Subcutaneous adipose tissue (tissue), 4 donors: ENCODE measurements around the gene EDA2R. TPM values are rescaled to one million over a fixed set of nuclear protein-coding genes. Genes with fewer than 3 reads are reported as not detected.

Experiments used
- small RNA-seq: library from RNA; depleted of rRNA; stranded (forward); fragments of <200 nt; gene quantifications from one replicate; pipeline ENCODE3, GENCODE V24; 2016
- total RNA-seq, 4 donors: library from RNA; depleted of rRNA; stranded (reverse); fragments of >200 nt; gene quantifications; one replicate each; pipeline ENCODE4 v1.1.0, GENCODE V29; 2016
- TF ChIP-seq, protein P1 (sequence below): fragments of 450-650 bp; IDR thresholded peaks from one replicate; pipeline ENCODE4 v1.5.1; 2016; ENCODE audit warnings: low read depth, mild to moderate bottlenecking, control low read depth, antibody characterized with exemption, moderate library complexity

The EDA2R gene
- total RNA-seq, 4 donors from 2014 or later = 1.1 to 2.5 (median 1.3) TPM

GRCh38 chrX:66553973-66554372, 84.9 kb downstream of the EDA2R start:
- TF ChIP-seq, protein P1, sequence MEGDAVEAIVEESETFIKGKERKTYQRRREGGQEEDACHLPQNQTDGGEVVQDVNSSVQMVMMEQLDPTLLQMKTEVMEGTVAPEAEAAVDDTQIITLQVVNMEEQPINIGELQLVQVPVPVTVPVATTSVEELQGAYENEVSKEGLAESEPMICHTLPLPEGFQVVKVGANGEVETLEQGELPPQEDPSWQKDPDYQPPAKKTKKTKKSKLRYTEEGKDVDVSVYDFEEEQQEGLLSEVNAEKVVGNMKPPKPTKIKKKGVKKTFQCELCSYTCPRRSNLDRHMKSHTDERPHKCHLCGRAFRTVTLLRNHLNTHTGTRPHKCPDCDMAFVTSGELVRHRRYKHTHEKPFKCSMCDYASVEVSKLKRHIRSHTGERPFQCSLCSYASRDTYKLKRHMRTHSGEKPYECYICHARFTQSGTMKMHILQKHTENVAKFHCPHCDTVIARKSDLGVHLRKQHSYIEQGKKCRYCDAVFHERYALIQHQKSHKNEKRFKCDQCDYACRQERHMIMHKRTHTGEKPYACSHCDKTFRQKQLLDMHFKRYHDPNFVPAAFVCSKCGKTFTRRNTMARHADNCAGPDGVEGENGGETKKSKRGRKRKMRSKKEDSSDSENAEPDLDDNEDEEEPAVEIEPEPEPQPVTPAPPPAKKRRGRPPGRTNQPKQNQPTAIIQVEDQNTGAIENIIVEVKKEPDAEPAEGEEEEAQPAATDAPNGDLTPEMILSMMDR = no peak

GRCh38 chrX:66547847-66548369, 91.0 kb downstream of the EDA2R start:
- TF ChIP-seq, protein P1 = no peak

Small RNAs within 50 kb of the gene (small RNA-seq; reads per million reads assigned to genes)
- not detected for gene RNU6-394P
